Neuron (in vitro differentiated cells): ENCODE results near the gene TAX1BP1.

Source experiments
- H2AFZ ChIP-seq: one replicate; pipeline ENCODE4 v1.6.1; 2013; ENCODE audit warnings: low read depth, mild to moderate bottlenecking, inconsistent platforms, low read length, moderate library complexity
- H3K27me3 ChIP-seq: one replicate; pipeline ENCODE4 v1.6.1; 2013; ENCODE audit warnings: low read length; ENCODE audit not compliant: insufficient read depth
- H3K36me3 ChIP-seq: one replicate; pipeline ENCODE4 v1.6.1; 2013; ENCODE audit warnings: low read length; ENCODE audit not compliant: insufficient read depth
- H3K4me1 ChIP-seq: one replicate; pipeline ENCODE4 v1.6.1; 2013; ENCODE audit warnings: low read length; ENCODE audit not compliant: insufficient read depth
- H3K4me3 ChIP-seq: 2 replicates; pipeline ENCODE4 v1.5.1; 2013; ENCODE audit warnings: mild to moderate bottlenecking, low read length, moderate library complexity
- H3K9me3 ChIP-seq: one replicate; pipeline ENCODE4 v1.6.1; 2013; ENCODE audit warnings: low read length

Gene TAX1BP1

GRCh38 chr7:27810186-27810585 is 70.2 kb downstream of the TAX1BP1 start:
- Histone ChIP-seq H3K4me1 (no peaks in the 10 kb centered on the region), H3K36me3 (no peaks in the 10 kb centered on the region), H3K9me3 (peaks cover 4% of the 10 kb centered on the region), H3K4me3 (no peak overlapping the region), H3K27me3 (no peaks in the 10 kb centered on the region), H2AFZ (no peak overlapping the region)

- H3K36me3 ChIP-seq, result peaks cover 3% of the 10 kb centered on the region
- H3K27me3 ChIP-seq, result no peaks in the 10 kb centered on the region
- peaks cover 4% of the 10 kb centered on the region for H3K9me3 ChIP-seq
- H2AFZ ChIP-seq, result no peak overlapping the region
- H3K4me1 ChIP-seq, result no peaks in the 10 kb centered on the region
- H3K4me3 ChIP-seq, result no peak overlapping the region
Measured at GRCh38 chr7:27812706-27813105, 72.7 kb downstream of the TAX1BP1 start.

- peaks cover 14% of the 10 kb centered on the region for H3K36me3 ChIP-seq
- no peaks in the 10 kb centered on the region for H3K4me1 ChIP-seq
- no peak overlapping the region for H2AFZ ChIP-seq
- no peaks in the 10 kb centered on the region for H3K9me3 ChIP-seq
- no peak overlapping the region for H3K4me3 ChIP-seq
- no peaks in the 10 kb centered on the region for H3K27me3 ChIP-seq
Measured at GRCh38 chr7:27822245-27822644, 82.3 kb downstream of the TAX1BP1 start.

DNA sequence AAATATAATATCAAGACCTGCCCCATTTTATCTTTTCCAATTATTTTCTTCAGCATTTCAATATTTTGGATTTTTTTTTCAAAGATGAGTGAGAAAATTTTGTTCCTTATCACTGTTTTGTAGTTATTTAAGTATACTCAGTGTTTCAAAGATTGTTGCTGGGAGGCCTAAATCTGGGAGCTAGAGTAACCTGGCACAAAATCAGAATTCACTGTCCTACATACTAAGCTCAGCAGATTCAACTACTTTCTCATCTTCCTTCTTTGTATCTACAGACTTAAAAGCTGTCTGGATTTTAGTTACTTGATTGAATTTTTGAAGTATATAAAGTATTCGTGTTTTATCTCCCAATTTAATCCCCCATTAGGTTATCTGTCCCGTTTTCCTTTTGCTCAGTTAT is 85.9 kb downstream of the TAX1BP1 start:
- Histone ChIP-seq H2AFZ (no peak overlapping the region), H3K36me3 (peaks cover 19% of the 10 kb centered on the region), H3K9me3 (no peaks in the 10 kb centered on the region), H3K4me3 (no peak overlapping the region), H3K27me3 (no peaks in the 10 kb centered on the region), H3K4me1 (no peaks in the 10 kb centered on the region)

DNA sequence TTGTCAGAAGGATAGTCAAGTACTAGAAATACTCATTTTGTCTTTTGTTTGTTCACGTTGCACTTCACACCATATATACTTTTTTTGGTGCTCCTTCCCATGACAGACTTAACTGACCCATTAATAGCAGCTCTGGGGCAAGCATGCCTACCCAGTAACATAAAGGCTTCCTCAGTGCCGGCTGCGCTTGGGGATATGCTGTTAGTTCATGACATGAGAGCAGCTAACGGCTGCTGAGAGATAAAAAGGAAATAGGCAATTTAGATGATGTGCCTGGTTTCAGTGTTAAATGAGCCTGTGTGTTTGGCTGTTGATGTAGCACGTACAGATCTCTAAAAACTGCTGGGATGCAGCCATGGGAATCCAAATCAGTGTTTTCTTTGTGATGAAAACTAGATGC is 86.4 kb downstream of the TAX1BP1 start:
- Histone ChIP-seq H3K36me3 (peaks cover 19% of the 10 kb centered on the region), H3K9me3 (no peaks in the 10 kb centered on the region)

DNA sequence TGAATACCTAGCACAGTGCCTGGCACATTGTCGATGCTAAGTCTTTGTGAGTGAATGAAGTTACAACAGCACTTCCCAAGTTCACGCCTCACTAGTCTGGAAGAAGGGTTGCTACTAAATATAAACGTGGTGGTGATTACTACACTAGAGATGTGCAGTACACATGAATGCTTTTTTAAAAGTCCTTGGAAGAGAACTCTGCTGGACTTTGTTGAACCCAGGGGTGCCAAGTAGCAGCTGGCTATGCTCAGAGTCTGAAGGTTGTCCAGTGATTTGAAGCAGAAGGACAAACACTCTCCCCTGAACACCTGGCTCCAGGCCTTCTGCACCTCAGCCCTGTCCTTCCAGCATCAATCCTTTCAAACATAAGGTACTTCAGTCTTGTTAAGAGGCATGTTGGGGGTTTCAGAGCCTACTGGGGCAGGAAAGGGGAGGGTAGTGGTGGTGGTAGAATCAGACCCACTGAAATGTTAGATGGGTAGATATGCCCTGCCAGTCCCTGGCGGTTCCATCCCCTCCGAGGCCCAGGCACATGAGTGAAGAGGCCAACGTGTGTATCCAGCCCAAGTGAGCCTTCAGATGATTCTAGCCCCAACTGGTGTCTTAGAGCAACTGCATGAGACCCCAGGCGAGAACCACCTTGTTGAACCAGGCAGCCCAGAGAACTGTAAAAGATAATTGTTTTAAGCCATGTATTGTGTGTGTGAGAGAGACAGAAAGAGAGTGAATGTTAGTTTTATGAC is 94.4 kb downstream of the TAX1BP1 start:
- H3K27me3 ChIP-seq, result no peaks in the 10 kb centered on the region
- peaks cover 7% of the 10 kb centered on the region for H3K36me3 ChIP-seq
- no peak overlapping the region for H3K4me3 ChIP-seq
- H3K4me1 ChIP-seq, result no peaks in the 10 kb centered on the region
- H3K9me3 ChIP-seq, result no peaks in the 10 kb centered on the region
- no peak overlapping the region for H2AFZ ChIP-seq

More for the DNA sequence above, 86.4 kb downstream of the TAX1BP1 start:
- Histone ChIP-seq H3K4me3 (no peak overlapping the region), H3K4me1 (no peaks in the 10 kb centered on the region), H3K27me3 (no peaks in the 10 kb centered on the region), H2AFZ (no peak overlapping the region)

- Histone ChIP-seq H3K4me1 (no peaks in the 10 kb centered on the region), H2AFZ (no peak overlapping the region), H3K9me3 (no peaks in the 10 kb centered on the region), H3K4me3 (no peak overlapping the region), H3K27me3 (no peaks in the 10 kb centered on the region), H3K36me3 (peaks cover 7% of the 10 kb centered on the region)
Measured at GRCh38 chr7:27835376-27835775, 95.4 kb downstream of the TAX1BP1 start.

- H3K4me1 ChIP-seq, result no peaks in the 10 kb centered on the region
- H3K4me3 ChIP-seq, result no peak overlapping the region
- no peaks in the 10 kb centered on the region for H3K9me3 ChIP-seq
- H3K27me3 ChIP-seq, result no peaks in the 10 kb centered on the region
- H3K36me3 ChIP-seq, result peaks cover 7% of the 10 kb centered on the region
- H2AFZ ChIP-seq, result no peak overlapping the region
Measured at GRCh38 chr7:27836536-27836935, 96.6 kb downstream of the TAX1BP1 start.

- no peak overlapping the region for H3K4me3 ChIP-seq
- no peaks in the 10 kb centered on the region for H3K4me1 ChIP-seq
- no peak overlapping the region for H2AFZ ChIP-seq
Measured at GRCh38 chr7:27839099-27839498, 99.1 kb downstream of the TAX1BP1 start.

DNA sequence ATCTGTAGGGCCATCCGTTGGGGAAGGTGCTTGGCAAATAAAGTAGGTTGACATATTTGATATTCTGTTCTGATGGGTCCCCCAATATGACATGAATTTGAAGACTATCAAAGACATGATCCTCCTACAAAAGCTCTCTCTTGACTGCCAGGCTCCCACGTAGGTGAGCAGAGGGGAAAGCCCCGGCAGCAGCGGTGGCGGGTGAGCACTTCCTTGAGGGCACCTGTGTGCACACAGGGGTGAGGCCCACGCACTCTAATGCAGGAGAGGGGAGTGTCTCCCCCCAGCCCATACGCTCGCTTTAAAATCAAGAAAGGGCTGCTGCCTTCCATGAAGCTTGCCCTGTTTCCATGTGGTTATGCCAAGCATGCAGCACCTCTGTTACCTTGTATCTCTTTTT is 100.4 kb downstream of the TAX1BP1 start:
- H2AFZ ChIP-seq, result no peak overlapping the region
- H3K36me3 ChIP-seq, result no peaks in the 10 kb centered on the region
- no peaks in the 10 kb centered on the region for H3K27me3 ChIP-seq
- no peak overlapping the region for H3K4me3 ChIP-seq
- H3K9me3 ChIP-seq, result no peaks in the 10 kb centered on the region
- no peaks in the 10 kb centered on the region for H3K4me1 ChIP-seq

More at GRCh38 chr7:27839099-27839498, 99.1 kb downstream of the TAX1BP1 start:
- no peaks in the 10 kb centered on the region for H3K9me3 ChIP-seq
- H3K36me3 ChIP-seq, result no peaks in the 10 kb centered on the region
- no peaks in the 10 kb centered on the region for H3K27me3 ChIP-seq

DNA sequence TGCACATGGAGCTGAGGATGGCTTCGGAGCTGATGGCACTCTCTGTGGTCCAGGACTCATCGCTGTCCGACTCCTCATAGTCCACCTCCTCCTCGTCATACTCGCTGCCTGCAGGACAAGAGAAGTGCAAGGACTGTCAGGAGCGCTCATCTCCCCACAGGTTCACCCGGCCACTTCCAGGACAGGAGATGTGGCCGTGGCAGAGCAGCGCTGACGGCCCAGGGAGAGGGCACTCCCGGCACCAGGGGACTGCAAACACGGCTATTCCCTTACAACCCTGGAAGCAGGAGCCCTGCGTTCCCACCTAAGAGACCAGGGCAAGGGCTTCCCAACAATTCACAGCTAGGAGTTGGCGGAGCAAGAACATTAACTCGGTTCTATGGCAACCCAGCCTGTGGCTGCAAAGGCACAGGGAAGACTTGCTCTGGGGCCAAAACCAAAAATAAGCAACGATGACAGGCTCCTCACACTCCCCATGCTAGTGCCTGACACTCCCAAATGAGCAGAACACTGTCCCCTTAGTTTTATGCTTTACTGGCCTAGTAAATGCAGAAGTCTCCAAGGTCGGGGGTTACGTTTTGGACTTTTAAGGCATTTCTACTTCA is 100.9 kb downstream of the TAX1BP1 start:
- H3K36me3 ChIP-seq, result no peaks in the 10 kb centered on the region
- no peaks in the 10 kb centered on the region for H3K9me3 ChIP-seq
- no peaks in the 10 kb centered on the region for H3K4me1 ChIP-seq
- H3K4me3 ChIP-seq, result no peak overlapping the region
- no peak overlapping the region for H2AFZ ChIP-seq
- no peaks in the 10 kb centered on the region for H3K27me3 ChIP-seq

DNA sequence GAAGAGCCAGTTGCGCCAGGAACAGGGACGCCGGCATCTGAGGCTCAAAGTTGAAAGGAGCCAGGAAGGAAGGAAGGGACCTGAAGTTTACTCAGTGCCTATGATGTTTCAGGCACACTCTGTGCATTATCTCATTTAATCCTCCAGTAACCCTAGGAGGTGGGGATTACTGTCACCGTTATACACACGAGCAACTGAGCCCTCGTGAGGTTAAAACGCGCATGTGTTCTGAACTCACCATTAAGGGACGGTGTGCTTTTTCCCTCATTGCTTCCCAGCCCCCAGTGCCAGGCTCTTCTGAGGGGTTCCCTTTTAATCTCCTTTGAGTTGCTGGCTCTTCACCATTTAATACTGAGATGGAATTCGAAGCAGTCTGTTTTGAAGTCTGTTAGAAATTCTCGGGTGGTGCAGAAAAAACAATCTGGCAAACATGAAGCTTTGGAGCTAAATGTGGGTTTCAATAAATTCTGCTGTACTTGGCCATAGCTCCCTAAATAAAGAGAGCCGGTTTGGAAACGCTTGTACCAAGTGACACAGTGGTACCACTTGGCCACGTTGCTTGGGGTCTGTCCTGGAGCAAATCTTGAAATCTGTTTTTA is 102.2 kb downstream of the TAX1BP1 start:
- Histone ChIP-seq H3K9me3 (no peaks in the 10 kb centered on the region), H2AFZ (no peak overlapping the region), H3K27me3 (no peaks in the 10 kb centered on the region), H3K36me3 (no peaks in the 10 kb centered on the region), H3K4me1 (no peaks in the 10 kb centered on the region), H3K4me3 (no peak overlapping the region)

- Histone ChIP-seq H2AFZ (no peak overlapping the region), H3K9me3 (no peaks in the 10 kb centered on the region), H3K4me1 (no peaks in the 10 kb centered on the region), H3K4me3 (no peak overlapping the region), H3K27me3 (no peaks in the 10 kb centered on the region), H3K36me3 (no peaks in the 10 kb centered on the region)
Measured at GRCh38 chr7:27842851-27843250, 102.9 kb downstream of the TAX1BP1 start.
